ENCODE results near the gene LOXL3. TPM values are rescaled to one million over a fixed set of nuclear protein-coding genes. Genes with fewer than 3 reads are reported as not detected.

Gene LOXL3
- total RNA-seq, 1 experiment from 2014 or later, result 5.8 TPM

GRCh38 chr2:74524005-74524404, 29.7 kb downstream of the LOXL3 start:
- Histone ChIP-seq H3K27ac (ENCODE audit: low read length) (no peak overlapping the region), H3K9me2 (replicated peaks; ENCODE audit: low read length) (no peaks in the 10 kb centered on the region), H3K4me1 (ENCODE audit: insufficient read depth, low read length) (peaks cover 12% of the 10 kb centered on the region), H3K4me2 (ENCODE audit: low read length) (no peak overlapping the region), H3K79me2 (ENCODE audit: low read length) (peaks cover 19% of the 10 kb centered on the region), H4K20me1 (ENCODE audit: low read length) (0 out of 2 replicates have a peak, but pooled peaks cover 7% of the 10 kb centered on the region), H3K9me3 (ENCODE audit: low read length) (no peaks in the 10 kb centered on the region), H3K9ac (ENCODE audit: low read length) (no peak overlapping the region), H3K4me3 (ENCODE audit: low read length) (no peak overlapping the region), H3F3A (ENCODE audit: low read length, unreplicated experiment) (no peaks in the 10 kb centered on the region), H3K27me3 (ENCODE audit: low read length) (no peaks in the 10 kb centered on the region), H3K36me3 (ENCODE audit: low read depth, low read length) (peaks cover 26% of the 10 kb centered on the region), H2AFZ (ENCODE audit: low read length) (no peak overlapping the region)
- no peak for DNase-seq
- no peak for ATAC-seq
- intact Hi-C loops (cut with micrococcal nuclease), result no loop called here
- no peak for TF ChIP-seq EZH2 (IDR thresholded peaks at IDR 0.05; ENCODE audit: low read length, unreplicated experiment)
- TF ChIP-seq EZH2phosphoT487 (IDR thresholded peaks at IDR 0.05; ENCODE audit: borderline replicate concordance, low read length), result no peak
- TF ChIP-seq, protein P1, sequence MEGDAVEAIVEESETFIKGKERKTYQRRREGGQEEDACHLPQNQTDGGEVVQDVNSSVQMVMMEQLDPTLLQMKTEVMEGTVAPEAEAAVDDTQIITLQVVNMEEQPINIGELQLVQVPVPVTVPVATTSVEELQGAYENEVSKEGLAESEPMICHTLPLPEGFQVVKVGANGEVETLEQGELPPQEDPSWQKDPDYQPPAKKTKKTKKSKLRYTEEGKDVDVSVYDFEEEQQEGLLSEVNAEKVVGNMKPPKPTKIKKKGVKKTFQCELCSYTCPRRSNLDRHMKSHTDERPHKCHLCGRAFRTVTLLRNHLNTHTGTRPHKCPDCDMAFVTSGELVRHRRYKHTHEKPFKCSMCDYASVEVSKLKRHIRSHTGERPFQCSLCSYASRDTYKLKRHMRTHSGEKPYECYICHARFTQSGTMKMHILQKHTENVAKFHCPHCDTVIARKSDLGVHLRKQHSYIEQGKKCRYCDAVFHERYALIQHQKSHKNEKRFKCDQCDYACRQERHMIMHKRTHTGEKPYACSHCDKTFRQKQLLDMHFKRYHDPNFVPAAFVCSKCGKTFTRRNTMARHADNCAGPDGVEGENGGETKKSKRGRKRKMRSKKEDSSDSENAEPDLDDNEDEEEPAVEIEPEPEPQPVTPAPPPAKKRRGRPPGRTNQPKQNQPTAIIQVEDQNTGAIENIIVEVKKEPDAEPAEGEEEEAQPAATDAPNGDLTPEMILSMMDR (conservative IDR thresholded peaks at IDR 0.05; ENCODE audit: low read depth, low read length), result no peak
- ChIA-PET CTCF (no interaction called here), POLR2A (ENCODE audit: unreplicated experiment) (no interaction called here)
- BruUV-seq (replicated peaks), result no TSS peak

- ATAC-seq (no peak), DNase-seq (no peak)
- CTCF ChIA-PET, result no interaction called here
- peaks cover 20% of the 10 kb centered on the region for H3K36me3 ChIP-seq (ENCODE audit: low read depth, low read length)
- TF ChIP-seq EZH2 (IDR thresholded peaks at IDR 0.05; ENCODE audit: low read length, unreplicated experiment) (no peak), EZH2phosphoT487 (IDR thresholded peaks at IDR 0.05; ENCODE audit: borderline replicate concordance, low read length) (no peak)
- TF ChIP-seq, protein P1 (conservative IDR thresholded peaks at IDR 0.05; ENCODE audit: low read depth, low read length), result no peak
- H3K9ac ChIP-seq (ENCODE audit: low read length), result no peak overlapping the region
- H4K20me1 ChIP-seq (ENCODE audit: low read length), result no peaks in the 10 kb centered on the region
- no peak overlapping the region for H3K27ac ChIP-seq (ENCODE audit: low read length)
- H3K79me2 ChIP-seq (ENCODE audit: low read length), result peaks cover 4% of the 10 kb centered on the region
- no peaks in the 10 kb centered on the region for H3K9me2 ChIP-seq (replicated peaks; ENCODE audit: low read length)
- H3K9me3 ChIP-seq (ENCODE audit: low read length), result no peaks in the 10 kb centered on the region
- POLR2A ChIA-PET (ENCODE audit: unreplicated experiment), result no interaction called here
- no peak overlapping the region for H2AFZ ChIP-seq (ENCODE audit: low read length)
- H3K4me2 ChIP-seq (ENCODE audit: low read length), result no peak overlapping the region
- H3K4me3 ChIP-seq (ENCODE audit: low read length), result no peak overlapping the region
- BruUV-seq (replicated peaks), result no TSS peak
- intact Hi-C loops (cut with micrococcal nuclease), result no loop called here
- H3K4me1 ChIP-seq (ENCODE audit: insufficient read depth, low read length), result no peaks in the 10 kb centered on the region
- no peaks in the 10 kb centered on the region for H3F3A ChIP-seq (ENCODE audit: low read length, unreplicated experiment)
- no peaks in the 10 kb centered on the region for H3K27me3 ChIP-seq (ENCODE audit: low read length)
Observed at GRCh38 chr2:74522516-74522915, 31.2 kb downstream of the LOXL3 start.

GRCh38 chr2:74516650-74517049, 37.1 kb downstream of the LOXL3 start:
- ChIA-PET POLR2A (ENCODE audit: unreplicated experiment) (no interaction called here), CTCF (no interaction called here)
- TF ChIP-seq EZH2phosphoT487 (IDR thresholded peaks at IDR 0.05; ENCODE audit: borderline replicate concordance, low read length), result no peak
- TF ChIP-seq EZH2 (IDR thresholded peaks at IDR 0.05; ENCODE audit: low read length, unreplicated experiment), result no peak
- TF ChIP-seq, protein P1 (conservative IDR thresholded peaks at IDR 0.05; ENCODE audit: low read depth, low read length), result no peak
- ATAC-seq (no peak), DNase-seq (no peak)
- no peaks in the 10 kb centered on the region for H3K27me3 ChIP-seq (ENCODE audit: low read length)
- no peaks in the 10 kb centered on the region for H3F3A ChIP-seq (ENCODE audit: low read length, unreplicated experiment)
- no TSS peak for BruUV-seq (replicated peaks)
- no peak overlapping the region for H2AFZ ChIP-seq (ENCODE audit: low read length)
- 0 out of 2 replicates have a peak, but pooled peaks cover 3% of the 10 kb centered on the region for H3K4me1 ChIP-seq (ENCODE audit: insufficient read depth, low read length)
- H3K27ac ChIP-seq (ENCODE audit: low read length), result no peak overlapping the region
- H3K4me3 ChIP-seq (ENCODE audit: low read length), result no peak overlapping the region
- H3K9me3 ChIP-seq (ENCODE audit: low read length), result no peaks in the 10 kb centered on the region
- H3K36me3 ChIP-seq (ENCODE audit: low read depth, low read length), result no peaks in the 10 kb centered on the region
- intact Hi-C loops (cut with micrococcal nuclease), result no loop called here
- no peak overlapping the region for H3K4me2 ChIP-seq (ENCODE audit: low read length)
- no peaks in the 10 kb centered on the region for H4K20me1 ChIP-seq (ENCODE audit: low read length)
- H3K79me2 ChIP-seq (ENCODE audit: low read length), result no peaks in the 10 kb centered on the region
- H3K9ac ChIP-seq (ENCODE audit: low read length), result no peak overlapping the region
- H3K9me2 ChIP-seq (replicated peaks; ENCODE audit: low read length), result no peaks in the 10 kb centered on the region

Measured in PC-3 (cell line).